HG03442 (cell line): ENCODE data around the gene CASK.
A peak's percentile ranks its signal among the peaks of the same experiment; 100 is the strongest.

Experiments
- ATAC-seq: cut with Tn5 transposase; IDR thresholded peaks from one replicate; pipeline ENCODE4 v1.9.1; 2021; ENCODE audit warnings: mild to moderate bottlenecking, moderate library complexity; ENCODE audit not compliant: unreplicated experiment

The CASK gene

DNA sequence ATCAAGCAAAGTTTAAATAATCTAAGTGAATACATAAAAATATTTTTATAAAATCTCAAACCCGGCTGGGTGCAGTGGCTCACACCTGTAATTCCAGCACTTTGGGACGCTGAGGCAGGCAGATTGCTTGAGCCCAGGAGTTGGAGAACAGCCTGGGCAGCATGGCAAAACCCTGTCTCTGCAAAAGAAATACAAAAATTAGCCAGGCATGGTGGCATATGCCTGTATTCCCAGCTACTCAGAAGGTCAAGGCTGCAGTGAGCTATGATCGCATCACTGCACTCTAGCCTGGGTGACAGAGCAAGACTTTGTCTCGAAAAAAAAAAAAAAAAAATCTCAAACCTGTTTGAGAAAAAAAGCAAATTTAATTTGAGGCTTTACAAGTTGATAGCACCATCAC, 331.4 kb downstream of the CASK start:
- ATAC-seq, result no peak

DNA sequence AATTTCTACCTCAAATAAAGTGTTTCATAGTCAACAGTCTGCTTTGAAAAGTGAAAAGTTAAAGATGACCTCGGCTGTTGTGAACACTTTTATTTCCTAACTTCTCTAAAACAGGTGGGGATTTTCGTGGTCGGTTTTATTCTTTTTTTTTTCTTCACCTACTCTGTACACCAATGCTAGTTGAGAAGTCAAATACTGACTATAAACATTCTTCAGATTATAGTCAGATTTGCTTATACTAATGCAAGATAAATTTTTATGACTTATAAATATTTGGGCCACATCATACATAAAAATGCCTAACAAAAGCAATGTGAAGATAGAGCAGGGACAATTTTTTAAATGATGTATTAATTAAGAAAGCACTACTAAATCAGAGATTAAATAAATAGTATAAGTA, 332.7 kb downstream of the CASK start:
- ATAC-seq, result no peak

DNA sequence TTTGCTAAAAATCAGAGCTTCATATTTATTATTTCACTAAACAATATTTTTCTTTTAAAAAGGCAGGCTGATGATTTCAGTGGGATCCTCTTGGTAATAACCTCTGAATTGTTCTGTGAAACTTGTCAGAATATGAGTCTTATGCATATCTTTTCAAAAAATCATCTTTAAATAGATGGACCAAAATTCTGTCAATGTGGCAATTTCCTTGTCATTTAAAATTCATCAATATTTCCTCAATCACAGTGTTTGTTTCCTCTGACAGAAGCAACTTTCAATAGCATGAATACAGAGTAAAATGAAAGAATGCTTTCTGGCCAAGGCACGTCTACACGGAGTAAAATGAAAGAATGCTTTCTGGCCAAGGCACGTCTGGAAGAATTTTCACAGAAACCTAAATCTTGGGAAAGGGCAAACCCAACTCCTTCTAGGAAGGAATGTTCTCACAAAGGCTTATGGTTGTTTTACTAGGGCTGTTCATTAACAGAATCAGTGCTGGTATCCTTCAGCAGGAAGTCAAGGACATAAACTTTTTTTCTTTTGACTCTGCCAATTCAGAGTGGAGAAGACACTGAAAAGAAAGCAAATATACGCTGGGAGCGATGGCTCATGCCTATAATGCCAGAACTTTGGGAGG, 333.6 kb downstream of the CASK start:
- no peak for ATAC-seq

- ATAC-seq, result no peak
These were observed 335.1 kb downstream of the CASK start for GRCh38 chrX:41588271-41588670.

- no peak for ATAC-seq
These were observed 342.8 kb downstream of the CASK start for GRCh38 chrX:41580423-41581064.

- ATAC-seq, result no peak
These were observed 359.5 kb downstream of the CASK start for GRCh38 chrX:41563876-41564275.

GRCh38 chrX:41561045-41561444, 362.3 kb downstream of the CASK start:
- ATAC-seq, result peak; percentile 94

DNA sequence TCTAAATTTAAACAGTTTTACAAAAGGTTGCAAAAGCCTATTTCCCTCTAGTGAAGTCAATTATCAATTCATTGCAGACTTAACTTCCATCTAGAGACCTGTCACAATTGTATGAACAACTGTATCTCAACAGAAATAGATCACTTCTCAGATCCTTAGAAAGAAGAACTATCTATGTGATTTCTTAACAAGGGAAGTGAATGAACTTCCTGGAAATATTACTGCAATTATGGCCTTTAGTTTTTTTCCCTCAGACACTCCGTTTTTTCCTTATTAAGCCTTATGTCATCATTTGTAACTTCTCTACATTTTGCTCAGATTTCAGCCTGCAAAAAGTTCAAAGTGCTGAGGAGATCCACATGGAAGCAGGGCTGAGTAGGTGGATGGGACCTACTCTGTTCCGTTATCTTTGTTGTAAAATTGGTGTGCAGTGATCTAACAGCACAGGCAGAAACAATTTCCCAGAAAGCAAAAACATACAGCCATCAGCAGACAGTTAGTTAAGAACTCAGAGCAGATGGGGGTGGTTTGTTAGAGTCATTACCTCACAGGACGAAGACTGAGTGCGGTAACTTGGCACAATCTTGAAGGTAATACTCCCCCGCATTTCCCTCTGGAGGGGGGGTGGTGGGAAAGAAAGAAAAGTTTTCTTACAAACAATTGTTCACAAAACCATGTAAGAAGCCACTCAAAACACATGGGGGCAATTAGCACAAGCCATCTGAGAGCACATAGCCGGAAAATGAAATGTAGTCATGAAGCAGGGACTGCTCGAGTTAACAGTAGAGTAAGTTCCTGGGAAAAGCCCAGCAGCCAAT, 363.9 kb downstream of the CASK start:
- ATAC-seq, result no peak

DNA sequence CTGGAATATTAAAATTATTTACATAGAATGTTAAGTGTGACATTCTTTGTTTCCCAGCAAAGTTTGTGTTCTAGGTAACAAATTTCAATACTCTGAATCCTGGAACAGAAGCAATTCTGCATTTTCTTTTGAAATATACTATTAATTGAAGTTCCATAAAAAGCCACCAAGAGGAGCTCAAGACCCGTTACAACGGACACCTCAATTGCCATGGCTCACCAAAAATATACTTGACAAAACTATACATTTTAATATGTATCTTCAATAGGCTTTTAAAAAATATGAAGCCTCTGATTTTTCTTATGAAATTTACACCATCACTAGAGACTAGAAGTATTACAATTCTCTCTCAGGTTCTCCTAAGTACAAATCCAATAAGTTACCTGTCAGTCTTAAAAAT, 364.8 kb downstream of the CASK start:
- no peak for ATAC-seq

GRCh38 chrX:41556958-41557357, 366.4 kb downstream of the CASK start:
- no peak for ATAC-seq

GRCh38 chrX:41553688-41554087, 369.7 kb downstream of the CASK start:
- ATAC-seq, result no peak

- ATAC-seq, result no peak
These were observed 374.9 kb downstream of the CASK start for GRCh38 chrX:41548411-41548810.

- no peak for ATAC-seq
These were observed 379.7 kb downstream of the CASK start for GRCh38 chrX:41543668-41544067.

GRCh38 chrX:41543025-41543424, 380.3 kb downstream of the CASK start:
- no peak for ATAC-seq

DNA sequence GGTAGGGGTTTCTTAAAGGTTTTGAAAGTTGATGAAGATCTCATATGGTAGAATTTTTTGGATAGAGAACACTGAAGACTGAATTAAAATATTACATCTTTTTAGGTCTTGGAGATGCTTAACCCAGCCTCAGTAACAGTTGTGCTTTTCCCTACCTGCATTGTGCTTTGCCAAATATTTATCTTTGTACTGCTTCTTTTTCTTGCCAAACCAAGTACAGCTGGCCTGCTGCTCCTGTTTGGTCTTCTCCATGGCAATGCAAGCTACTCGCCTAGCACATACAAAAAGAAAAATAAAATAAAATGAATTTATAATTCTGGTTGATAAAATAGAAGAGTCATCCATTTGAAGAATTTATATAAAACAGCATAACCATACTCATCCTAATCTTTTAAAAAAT, 380.8 kb downstream of the CASK start:
- ATAC-seq, result no peak

GRCh38 chrX:41542135-41542534, 381.2 kb downstream of the CASK start:
- no peak for ATAC-seq

GRCh38 chrX:41541386-41541785, 382.0 kb downstream of the CASK start:
- ATAC-seq, result no peak

GRCh38 chrX:41538707-41539106, 384.6 kb downstream of the CASK start:
- ATAC-seq, result no peak

DNA sequence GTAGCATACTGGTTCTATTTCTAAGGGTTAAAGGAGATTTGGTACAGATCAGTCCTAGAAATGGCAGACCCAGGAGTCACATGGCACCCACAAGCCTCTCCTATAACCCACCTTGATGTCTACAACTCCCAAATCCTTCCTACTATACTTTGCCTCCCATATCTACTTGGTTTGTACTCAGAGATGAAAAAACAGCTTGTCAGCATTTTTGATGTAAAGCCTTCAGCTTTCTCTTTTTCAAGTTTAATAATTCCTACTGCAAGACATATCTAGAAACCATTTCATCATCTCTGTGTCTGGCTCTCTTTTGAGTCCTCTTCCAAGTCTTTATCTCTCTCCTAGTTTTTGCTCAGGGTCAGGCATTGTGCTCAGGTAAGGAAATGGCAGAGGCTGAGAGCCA, 393.3 kb downstream of the CASK start:
- ATAC-seq, result no peak

- no peak for ATAC-seq
These were observed 394.1 kb downstream of the CASK start for GRCh38 chrX:41529221-41529620.

DNA sequence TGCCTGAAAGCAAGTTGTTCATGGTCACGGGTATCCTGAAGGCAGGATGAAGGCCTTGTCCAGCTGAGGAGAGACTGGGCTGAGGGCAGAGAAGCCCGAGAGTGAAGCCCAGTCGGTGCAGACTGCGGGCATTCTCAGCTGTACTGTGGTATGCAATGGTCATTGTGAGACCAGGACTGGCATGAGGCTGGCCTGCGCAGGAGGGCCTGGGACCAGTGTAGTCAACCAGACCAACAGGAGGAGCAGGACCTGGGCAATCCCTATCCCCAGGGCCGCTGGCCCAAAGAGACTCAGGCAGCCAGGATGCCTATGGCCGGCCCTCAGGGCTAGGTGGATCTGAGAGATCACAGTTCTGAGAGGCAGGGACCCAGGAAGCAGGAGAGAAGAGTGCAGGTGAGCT, 394.6 kb downstream of the CASK start:
- ATAC-seq, result no peak

GRCh38 chrX:41526925-41527324, 396.4 kb downstream of the CASK start:
- no peak for ATAC-seq
